ENCODE measurements around the gene YIF1B. TPM values are rescaled to one million over a fixed set of nuclear protein-coding genes. Genes with fewer than 3 reads are reported as not detected.

The YIF1B gene
- total and polyA plus RNA-seq, 2 donors from 2014 or later = 30.3 to 62.7 TPM

- FAIRE-seq (no peak), DNase-seq (peak in 1 of 5 donors; percentile 58)
- H3K9ac ChIP-seq (ENCODE audit: low read length in 3 of 3) = no peak overlapping the region
- no peak for TF ChIP-seq CTCF (IDR thresholded peaks at IDR 0.05; ENCODE audit: borderline replicate concordance, extremely low read depth, insufficient read depth)
- no peaks in the 10 kb centered on the region for H3K36me3 ChIP-seq (ENCODE audit: control insufficient read depth in 2 of 3, insufficient read depth in 3 of 3, low read length in 3 of 3)
- H3K9me3 ChIP-seq (ENCODE audit: control insufficient read depth in 2 of 3, insufficient read depth in 1 of 3, low read length in 3 of 3) = no peaks in the 10 kb centered on the region
- no peak overlapping the region for H3K27ac ChIP-seq (ENCODE audit: low read depth in 2 of 2, low read length in 2 of 2)
- peaks cover 4% of the 10 kb centered on the region for H3K27me3 ChIP-seq (ENCODE audit: control insufficient read depth, insufficient read depth, low read length)
- H3K4me1 ChIP-seq (ENCODE audit: control insufficient read depth in 2 of 3, insufficient read depth in 2 of 3, low read depth in 1 of 3, low read length in 3 of 3) = no peaks in the 10 kb centered on the region
- intact Hi-C loops (cut with DNase I) = no loop called here
- H3K4me3 ChIP-seq (ENCODE audit: low read length in 3 of 3) = no peak overlapping the region
Measured at GRCh38 chr19:38355728-38356725, 40.3 kb upstream of the YIF1B start.

- FAIRE-seq (no peak), DNase-seq (no peak)
- Histone ChIP-seq H3K9ac (ENCODE audit: low read length in 3 of 3) (no peak overlapping the region), H3K4me1 (ENCODE audit: control insufficient read depth in 2 of 3, insufficient read depth in 2 of 3, low read depth in 1 of 3, low read length in 3 of 3) (no peaks in the 10 kb centered on the region), H3K36me3 (ENCODE audit: control insufficient read depth in 2 of 3, insufficient read depth in 3 of 3, low read length in 3 of 3) (no peaks in the 10 kb centered on the region), H3K9me3 (ENCODE audit: control insufficient read depth in 2 of 3, insufficient read depth in 1 of 3, low read length in 3 of 3) (no peaks in the 10 kb centered on the region), H3K4me3 (ENCODE audit: low read length in 3 of 3) (no peak overlapping the region), H3K27me3 (ENCODE audit: control insufficient read depth, insufficient read depth, low read length) (no peaks in the 10 kb centered on the region), H3K27ac (ENCODE audit: low read depth in 2 of 2, low read length in 2 of 2) (no peak overlapping the region)
- intact Hi-C loops (cut with DNase I) = no loop called here
- TF ChIP-seq CTCF (IDR thresholded peaks at IDR 0.05; ENCODE audit: borderline replicate concordance, extremely low read depth, insufficient read depth) = no peak
Measured at GRCh38 chr19:38352611-38353010, 36.9 kb upstream of the YIF1B start.

DNA sequence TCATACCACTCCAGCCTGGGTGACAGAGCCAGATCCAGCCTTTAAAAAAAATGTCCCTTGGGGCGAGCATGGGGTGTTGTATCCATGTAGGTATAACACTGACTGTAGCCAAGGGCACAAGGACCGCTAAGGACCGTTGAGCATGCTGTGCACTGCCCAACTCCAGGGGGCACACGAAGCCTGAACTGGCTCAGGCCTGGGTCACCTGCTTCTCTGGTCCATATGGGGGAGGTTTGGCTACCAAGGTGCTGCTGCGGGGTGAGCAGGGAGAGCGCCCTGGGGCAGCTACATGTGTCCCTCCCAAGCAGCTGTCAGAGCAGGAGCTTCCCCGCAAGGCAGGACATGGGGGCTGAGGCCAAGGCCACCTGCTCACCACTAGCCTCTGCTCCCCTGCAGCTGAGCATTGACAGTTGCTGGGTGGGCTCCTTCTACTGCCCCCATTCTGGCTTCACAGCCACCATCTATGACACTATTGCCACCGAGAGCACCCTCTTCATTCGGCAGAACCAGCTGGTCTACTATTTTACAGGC, 36.2 kb upstream of the YIF1B start:
- Histone ChIP-seq H3K27ac (ENCODE audit: low read depth in 2 of 2, low read length in 2 of 2) (no peak overlapping the region), H3K36me3 (ENCODE audit: control insufficient read depth in 2 of 3, insufficient read depth in 3 of 3, low read length in 3 of 3) (no peaks in the 10 kb centered on the region), H3K4me3 (ENCODE audit: low read length in 3 of 3) (no peak overlapping the region), H3K9ac (ENCODE audit: low read length in 3 of 3) (no peak overlapping the region), H3K4me1 (ENCODE audit: control insufficient read depth in 2 of 3, insufficient read depth in 2 of 3, low read depth in 1 of 3, low read length in 3 of 3) (no peaks in the 10 kb centered on the region), H3K9me3 (ENCODE audit: control insufficient read depth in 2 of 3, insufficient read depth in 1 of 3, low read length in 3 of 3) (no peaks in the 10 kb centered on the region), H3K27me3 (ENCODE audit: control insufficient read depth, insufficient read depth, low read length) (no peaks in the 10 kb centered on the region)
- intact Hi-C loops (cut with DNase I) = no loop called here
- no peak for FAIRE-seq
- TF ChIP-seq CTCF (IDR thresholded peaks at IDR 0.05; ENCODE audit: borderline replicate concordance, extremely low read depth, insufficient read depth) = no peak
- DNase-seq = no peak

Data from kidney (tissue), 14 donors.